Measurements from ENCODE around the gene APRT. TPM values are rescaled to one million over a fixed set of nuclear protein-coding genes. Genes with fewer than 3 reads are reported as not detected.

Gene APRT, protein sequence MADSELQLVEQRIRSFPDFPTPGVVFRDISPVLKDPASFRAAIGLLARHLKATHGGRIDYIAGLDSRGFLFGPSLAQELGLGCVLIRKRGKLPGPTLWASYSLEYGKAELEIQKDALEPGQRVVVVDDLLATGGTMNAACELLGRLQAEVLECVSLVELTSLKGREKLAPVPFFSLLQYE
- 36.1 and 60.5 TPM in 2 replicates for total RNA-seq

DNA sequence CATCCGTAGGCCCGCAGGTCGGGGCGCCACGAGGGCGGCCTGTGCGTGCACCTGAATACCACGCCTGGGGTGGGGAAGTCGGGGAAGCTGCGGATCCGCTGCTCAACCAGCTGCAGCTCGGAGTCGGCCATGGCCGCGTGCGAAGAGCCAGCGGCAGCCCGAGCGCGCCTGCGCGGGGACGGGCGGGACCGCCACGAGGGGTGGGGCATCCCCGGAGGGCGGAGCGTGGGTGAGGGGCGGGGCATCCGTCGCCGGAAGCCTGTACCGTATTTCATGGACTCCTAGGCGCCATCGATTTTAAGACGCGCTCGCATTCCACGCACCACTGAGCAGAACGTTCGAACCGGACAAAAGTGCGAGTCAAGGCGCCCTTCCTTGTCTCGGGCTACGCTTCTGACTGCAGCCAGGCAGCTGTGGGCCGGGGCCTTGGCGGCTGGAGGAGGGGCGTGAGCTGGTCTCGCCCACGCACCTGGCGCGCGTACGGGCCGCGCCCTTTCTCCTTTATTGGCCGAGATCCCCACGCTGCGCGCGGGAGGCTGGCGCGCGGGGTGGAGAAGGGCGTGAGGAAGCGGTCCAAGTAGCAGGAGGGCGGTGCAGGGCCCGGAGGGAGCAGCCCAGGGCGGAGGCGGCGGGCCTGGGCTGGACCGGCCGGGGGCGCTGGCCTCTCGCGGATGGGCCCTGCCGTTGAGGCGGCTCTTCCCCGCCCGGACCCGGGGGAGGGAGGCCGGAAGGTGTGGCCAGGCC lies at the start of gene APRT:
TSS of gene APRT (minus strand) at position 160 of the 744 bp plus-strand sequence. CDS start at position 131, 29 bp downstream.

DNA sequence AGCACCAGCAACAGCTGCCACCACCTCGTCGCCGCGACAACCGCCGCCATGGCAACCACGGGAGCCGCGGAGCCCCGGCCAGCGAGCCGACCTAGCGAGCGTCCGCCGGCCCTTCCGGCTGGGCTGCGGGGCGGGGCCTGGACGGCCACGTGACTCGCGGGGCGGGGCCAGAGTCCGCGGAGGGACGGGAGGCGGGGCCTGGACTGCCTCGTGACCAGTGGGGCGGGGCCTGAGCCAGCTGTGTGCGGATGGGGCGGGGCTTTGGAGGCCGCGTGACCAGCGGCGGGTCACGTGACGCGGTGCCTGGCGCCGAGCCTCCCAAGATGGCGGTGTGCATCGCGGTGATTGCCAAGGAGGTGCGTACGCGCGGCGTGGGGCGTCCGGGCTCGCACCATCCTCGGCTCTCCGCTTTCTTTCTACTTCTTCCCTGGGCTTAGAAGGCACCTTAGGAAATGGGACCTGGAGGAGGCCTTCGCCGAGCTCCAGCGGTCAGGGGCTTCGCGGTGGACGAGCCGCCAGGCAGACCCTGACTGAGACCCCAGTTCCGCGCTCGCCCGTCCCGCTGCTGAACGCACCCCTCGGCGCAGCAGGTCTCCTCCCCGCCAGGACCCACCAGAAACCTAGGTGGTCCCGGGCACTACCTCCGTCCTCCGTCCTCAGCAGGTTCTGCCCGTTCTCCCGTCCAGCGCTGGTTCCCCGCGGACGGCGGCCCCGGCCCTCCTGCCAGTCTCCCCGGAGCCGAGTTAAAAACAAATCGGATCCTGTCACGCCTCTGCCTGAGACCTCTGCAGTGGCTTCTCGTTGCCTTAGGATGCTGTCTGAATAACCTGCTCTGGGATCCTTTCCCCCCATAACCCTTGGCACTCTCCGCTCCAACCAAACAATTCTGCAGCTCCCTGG lies 45.4 kb upstream of the APRT start, which contains the start of the genes GALNS and TRAPPC2L:
TSS of gene GALNS (minus strand) at position 120 of the 900 bp plus-strand sequence. CDS start at position 50, 70 bp downstream.
TSS of gene TRAPPC2L (plus strand) at position 300 of the 900 bp plus-strand sequence. CDS start at position 324, 24 bp downstream.

DNA sequence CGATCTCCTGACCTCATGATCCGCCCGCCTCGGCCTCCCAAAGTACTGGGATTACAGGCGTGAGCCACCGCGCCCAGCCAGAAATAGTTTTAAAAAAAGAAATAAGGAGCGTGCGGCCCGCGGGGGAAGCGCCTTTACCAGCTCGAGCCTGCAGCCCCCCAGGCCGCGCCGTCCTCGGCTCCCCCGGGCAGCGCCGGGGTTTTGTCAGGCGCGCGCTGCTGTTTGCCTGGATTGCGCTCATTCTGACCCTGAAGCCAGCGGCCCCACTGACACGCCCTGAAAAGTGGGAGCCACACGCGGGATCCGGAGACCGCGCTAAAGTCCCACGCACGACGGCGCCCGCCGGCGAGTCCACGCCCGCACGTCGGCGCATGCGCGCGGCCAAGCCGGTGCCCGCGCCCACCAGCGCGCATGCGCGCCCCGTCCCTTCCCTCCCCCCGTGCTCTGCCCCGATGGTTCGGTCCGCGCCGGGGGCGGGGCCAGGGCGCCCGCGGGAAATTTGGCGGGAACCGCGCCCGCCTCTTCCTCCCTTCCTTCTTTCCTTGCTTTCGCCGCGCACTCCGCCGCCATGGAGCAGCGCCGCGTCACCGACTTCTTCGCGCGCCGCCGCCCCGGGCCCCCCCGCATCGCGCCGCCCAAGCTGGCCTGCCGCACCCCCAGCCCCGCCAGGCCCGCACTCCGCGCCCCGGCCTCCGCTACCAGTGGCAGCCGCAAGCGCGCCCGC lies 8.3 kb downstream of the APRT start, which contains the start of gene CDT1:
TSS of gene CDT1 (plus strand) at position 526 of the 724 bp plus-strand sequence. CDS start at position 569, 43 bp downstream.

DNA sequence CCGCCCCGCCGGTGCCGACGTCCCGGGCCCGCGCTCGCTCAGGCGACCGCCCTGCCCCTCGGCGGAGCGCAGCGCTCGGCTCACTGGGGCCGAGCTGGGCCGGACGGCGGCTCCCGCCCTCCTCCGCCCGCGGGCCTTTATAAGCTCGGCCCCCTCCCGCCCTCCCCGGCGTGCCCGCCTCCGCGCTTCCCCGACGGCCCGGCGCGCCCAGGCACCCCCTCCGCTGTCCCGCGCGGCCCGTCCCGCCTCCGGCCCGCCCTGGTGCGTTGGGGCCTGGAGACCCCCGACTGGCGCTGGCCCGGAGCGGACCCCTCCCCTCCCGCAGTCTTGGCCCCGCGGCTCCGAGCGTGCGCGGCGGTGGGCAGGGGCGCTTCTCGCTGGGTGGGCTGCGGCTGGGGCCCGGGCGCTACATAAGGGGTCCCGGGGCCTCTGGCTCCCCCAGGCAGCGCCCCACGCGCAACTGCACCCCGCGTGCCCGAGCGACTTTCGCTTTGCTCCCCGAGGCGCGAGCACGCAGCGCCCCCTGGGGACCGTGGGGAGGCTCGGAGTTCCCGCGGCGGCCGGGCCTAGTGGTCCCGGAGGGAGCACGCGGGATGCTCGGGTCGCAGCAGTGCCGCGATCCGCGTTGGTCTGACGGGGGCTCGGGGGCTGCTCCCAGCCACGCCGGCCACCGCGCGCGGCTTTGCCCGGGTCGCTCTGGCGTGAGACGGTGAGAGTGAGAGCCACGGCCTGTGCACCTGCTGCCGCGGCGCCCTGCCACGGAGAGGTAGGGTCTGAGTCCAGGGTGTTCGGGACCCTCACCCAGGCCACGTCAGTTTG lies 26.4 kb downstream of the APRT start, which contains the start of gene PIEZO1:
TSS of gene PIEZO1 (minus strand) at position 115 of the 819 bp plus-strand sequence. CDS start 256 bp downstream, outside the sequence.

Other genes with a start within 250 kb of the APRT start
- gene ZC3H18, start 241.5 kb downstream of the APRT start, total RNA-seq: 7.5 and 16.5 TPM in 2 replicates
- 0.39 TPM in 1 of 2 replicates, not detected in the other for gene IL17C, start 173.4 kb downstream of the APRT start, total RNA-seq
- gene CYBA, start 160.9 kb downstream of the APRT start, total RNA-seq: 132 and 272 TPM in 2 replicates
- 21.6 and 69.7 TPM in 2 replicates for gene MVD, start 148.8 kb downstream of the APRT start, total RNA-seq
- not detected in 2 replicates for gene SNAI3, start 125.4 kb downstream of the APRT start, total RNA-seq
- gene RNF166, start 105.5 kb downstream of the APRT start, total RNA-seq: 5.1 and 11.1 TPM in 2 replicates
- gene CTU2, start 105.4 kb downstream of the APRT start, total RNA-seq: 10.2 and 13.0 TPM in 2 replicates
- 229 and 537 TPM in 2 replicates for gene PIEZO1, start 26.7 kb downstream of the APRT start, total RNA-seq
- gene CDT1, start 8.1 kb downstream of the APRT start, total RNA-seq: 11.6 and 11.8 TPM in 2 replicates
- gene GALNS, start 45.0 kb upstream of the APRT start, total RNA-seq: 28.5 and 55.0 TPM in 2 replicates
- gene TRAPPC2L, start 45.2 kb upstream of the APRT start, total RNA-seq: 26.7 and 27.5 TPM in 2 replicates
- gene PABPN1L, start 54.7 kb upstream of the APRT start, total RNA-seq: not detected in 2 replicates
- gene CBFA2T3, start 165.3 kb upstream of the APRT start, total RNA-seq: not detected in 2 replicates

Measured in placental epithelial cell (primary cell).